ENCODE data around the gene LRRC14B. TPM values are rescaled to one million over a fixed set of nuclear protein-coding genes. Genes with fewer than 3 reads are reported as not detected.

LRRC14B gene
- polyA plus RNA-seq, 3 donors = not detected

DNA sequence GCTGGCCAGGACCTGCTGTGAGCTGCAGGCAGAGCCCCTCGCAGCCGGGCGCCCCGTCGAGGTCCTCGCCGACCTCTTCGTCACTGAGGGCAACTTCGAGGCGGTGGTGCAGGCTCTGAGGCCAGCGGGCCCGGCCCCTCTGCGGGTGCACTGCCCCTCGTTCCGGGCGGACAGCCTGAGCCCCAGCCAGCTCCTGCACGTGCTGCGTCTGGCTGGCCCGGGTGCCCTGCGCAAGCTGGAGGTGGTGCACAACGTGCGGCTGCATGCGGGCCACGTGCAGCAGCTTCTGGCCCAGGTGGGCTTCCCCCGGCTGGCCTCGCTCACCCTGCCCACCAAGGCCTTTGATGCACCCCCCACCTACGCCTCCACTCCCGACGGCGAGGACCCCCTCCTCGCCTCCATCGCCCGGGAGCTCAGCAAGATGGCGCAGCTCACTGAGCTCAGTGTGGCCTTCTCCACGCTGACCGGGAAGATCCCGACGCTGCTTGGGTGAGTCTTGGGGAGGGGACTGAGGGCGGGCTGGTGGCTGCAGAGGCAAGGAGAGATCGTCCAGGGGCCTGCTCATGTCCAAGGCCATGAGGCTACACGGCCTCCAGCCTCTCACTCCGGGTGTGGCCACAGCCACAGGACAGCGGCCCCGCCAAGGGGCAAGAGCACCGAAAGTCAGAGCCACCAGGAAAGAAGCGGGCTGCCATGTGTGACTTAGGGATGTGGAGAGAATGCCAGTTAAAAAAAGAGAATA lies 825 bp downstream of the LRRC14B start:
- no peaks in the 10 kb centered on the region for H3K36me3 ChIP-seq (replicated peaks in 1 of 2; ENCODE audit: control insufficient read depth in 1 of 2, insufficient read depth in 2 of 2, low read length in 2 of 2)
- no peak overlapping the region for H3K4me2 ChIP-seq (replicated peaks; ENCODE audit: extremely low read depth, low read length, poor library complexity, severe bottlenecking)
- peaks cover 0 to 8% of the 10 kb centered on the region in 2 donors for H3K27me3 ChIP-seq (ENCODE audit: control insufficient read depth in 2 of 2, insufficient read depth in 2 of 2, low read length in 2 of 2)
- Mint-ChIP-seq H3K4me3 (peak overlapping the region in 1 of 2 donors; percentile 62), H3K27me3 (ENCODE audit: low read depth in 3 of 3) (peaks cover 13 to 35% (median 18%) of the 10 kb centered on the region in 3 donors), H3K36me3 (no peaks in the 10 kb centered on the region), H3K4me1 (peaks cover 6% of the 10 kb centered on the region), H3K27ac (no peak overlapping the region), H3K9me3 (peaks cover 0 to 2% (median 0%) of the 10 kb centered on the region in 7 donors)
- H4K20me1 ChIP-seq (ENCODE audit: insufficient read depth, low read length) = no peaks in the 10 kb centered on the region
- H3K4me1 ChIP-seq (ENCODE audit: control insufficient read depth in 1 of 2, insufficient read depth in 2 of 2, low read length in 2 of 2) = peaks cover 0 to 3% of the 10 kb centered on the region in 2 donors
- no peak overlapping the region for H3K27ac ChIP-seq (ENCODE audit: low read depth in 1 of 2, low read length in 2 of 2)
- intact Hi-C loops (cut with micrococcal nuclease) = no loop called here
- no peak for TF ChIP-seq CTCF (IDR thresholded peaks at IDR 0.05)
- 94% methylated on average over 34 of the region's 46 CpGs for WGBS (ENCODE audit: insufficient coverage)
- H3K9ac ChIP-seq (ENCODE audit: insufficient read depth, low read length, poor library complexity, severe bottlenecking) = no peak overlapping the region
- H3K9me3 ChIP-seq (replicated peaks in 1 of 2; ENCODE audit: control insufficient read depth in 1 of 2, insufficient read depth in 1 of 2, low read length in 2 of 2) = no peaks in the 10 kb centered on the region
- H3K79me2 ChIP-seq (ENCODE audit: insufficient read depth, low read length) = no peaks in the 10 kb centered on the region
- no peak overlapping the region for H2AFZ ChIP-seq (ENCODE audit: insufficient read depth, low read depth, low read length, poor library complexity, severe bottlenecking)
- no peak for DNase-seq
- no peak overlapping the region for H3K4me3 ChIP-seq (replicated peaks in 1 of 3; ENCODE audit: low read depth in 2 of 3, low read length in 3 of 3)

DNA sequence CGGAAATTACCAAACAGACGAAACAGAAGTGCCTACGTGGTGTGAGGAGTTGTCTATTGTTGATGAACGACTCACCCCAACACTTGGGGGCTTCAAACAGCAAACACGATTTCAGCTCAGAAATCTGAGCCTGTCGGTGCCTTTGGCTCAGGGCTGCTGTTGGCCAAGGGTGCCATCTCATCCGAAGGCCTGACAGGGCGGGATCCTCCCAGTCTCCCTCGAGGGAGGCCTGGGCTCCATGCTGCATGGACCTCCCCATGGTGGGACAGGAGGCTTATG lies 1.3 kb downstream of the LRRC14B start:
- H4K20me1 ChIP-seq (ENCODE audit: insufficient read depth, low read length) = no peaks in the 10 kb centered on the region
- H3K79me2 ChIP-seq (ENCODE audit: insufficient read depth, low read length) = no peaks in the 10 kb centered on the region
- H3K4me2 ChIP-seq (replicated peaks; ENCODE audit: extremely low read depth, low read length, poor library complexity, severe bottlenecking) = no peak overlapping the region
- Mint-ChIP-seq H3K27ac (no peak overlapping the region), H3K27me3 (ENCODE audit: low read depth in 3 of 3) (peaks cover 13 to 35% (median 18%) of the 10 kb centered on the region in 3 donors), H3K9me3 (peaks cover 0 to 2% (median 0%) of the 10 kb centered on the region in 7 donors), H3K4me3 (peak overlapping the region in 1 of 2 donors; percentile 62), H3K36me3 (no peaks in the 10 kb centered on the region), H3K4me1 (peaks cover 6% of the 10 kb centered on the region)
- H2AFZ ChIP-seq (ENCODE audit: insufficient read depth, low read depth, low read length, poor library complexity, severe bottlenecking) = no peak overlapping the region
- H3K9ac ChIP-seq (ENCODE audit: insufficient read depth, low read length, poor library complexity, severe bottlenecking) = no peak overlapping the region
- 94% methylated on average over 6 of the region's 9 CpGs for WGBS (ENCODE audit: insufficient coverage)
- DNase-seq = no peak
- no peak for TF ChIP-seq CTCF (IDR thresholded peaks at IDR 0.05)
- no peak overlapping the region for H3K27ac ChIP-seq (ENCODE audit: low read depth in 1 of 2, low read length in 2 of 2)
- H3K4me1 ChIP-seq (ENCODE audit: control insufficient read depth in 1 of 2, insufficient read depth in 2 of 2, low read length in 2 of 2) = peaks cover 0 to 3% of the 10 kb centered on the region in 2 donors
- no peaks in the 10 kb centered on the region for H3K36me3 ChIP-seq (replicated peaks in 1 of 2; ENCODE audit: control insufficient read depth in 1 of 2, insufficient read depth in 2 of 2, low read length in 2 of 2)
- H3K4me3 ChIP-seq (replicated peaks in 1 of 3; ENCODE audit: low read depth in 2 of 3, low read length in 3 of 3) = no peak overlapping the region
- intact Hi-C loops (cut with micrococcal nuclease) = no loop called here
- H3K27me3 ChIP-seq (ENCODE audit: control insufficient read depth in 2 of 2, insufficient read depth in 2 of 2, low read length in 2 of 2) = peaks cover 0 to 8% of the 10 kb centered on the region in 2 donors
- no peaks in the 10 kb centered on the region for H3K9me3 ChIP-seq (replicated peaks in 1 of 2; ENCODE audit: control insufficient read depth in 1 of 2, insufficient read depth in 1 of 2, low read length in 2 of 2)

Data from CD14-positive monocyte (primary cell).